ENCODE measurements around the gene PLXNB2.

DNA sequence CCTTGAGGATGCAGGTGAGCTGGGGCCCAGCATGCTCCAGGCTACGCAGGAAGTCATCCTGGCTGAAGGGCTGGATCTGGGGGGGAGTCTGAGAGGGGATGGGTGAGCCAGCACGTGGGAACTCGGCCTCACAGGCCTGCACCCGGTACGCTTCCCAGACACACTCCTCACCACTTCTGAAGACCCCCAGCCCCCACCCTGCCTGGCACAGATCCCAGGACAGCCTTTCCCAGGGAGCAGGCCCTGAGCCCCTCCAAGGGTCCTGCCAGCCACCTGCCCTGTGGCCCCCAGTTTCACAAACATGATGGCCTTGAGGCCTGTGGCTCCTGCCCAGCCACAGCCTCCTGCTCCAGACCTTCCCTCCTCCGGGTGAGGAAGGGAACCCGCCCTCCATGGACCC, 5.6 kb upstream of the PLXNB2 start:
- TF ChIP-seq, protein P1, sequence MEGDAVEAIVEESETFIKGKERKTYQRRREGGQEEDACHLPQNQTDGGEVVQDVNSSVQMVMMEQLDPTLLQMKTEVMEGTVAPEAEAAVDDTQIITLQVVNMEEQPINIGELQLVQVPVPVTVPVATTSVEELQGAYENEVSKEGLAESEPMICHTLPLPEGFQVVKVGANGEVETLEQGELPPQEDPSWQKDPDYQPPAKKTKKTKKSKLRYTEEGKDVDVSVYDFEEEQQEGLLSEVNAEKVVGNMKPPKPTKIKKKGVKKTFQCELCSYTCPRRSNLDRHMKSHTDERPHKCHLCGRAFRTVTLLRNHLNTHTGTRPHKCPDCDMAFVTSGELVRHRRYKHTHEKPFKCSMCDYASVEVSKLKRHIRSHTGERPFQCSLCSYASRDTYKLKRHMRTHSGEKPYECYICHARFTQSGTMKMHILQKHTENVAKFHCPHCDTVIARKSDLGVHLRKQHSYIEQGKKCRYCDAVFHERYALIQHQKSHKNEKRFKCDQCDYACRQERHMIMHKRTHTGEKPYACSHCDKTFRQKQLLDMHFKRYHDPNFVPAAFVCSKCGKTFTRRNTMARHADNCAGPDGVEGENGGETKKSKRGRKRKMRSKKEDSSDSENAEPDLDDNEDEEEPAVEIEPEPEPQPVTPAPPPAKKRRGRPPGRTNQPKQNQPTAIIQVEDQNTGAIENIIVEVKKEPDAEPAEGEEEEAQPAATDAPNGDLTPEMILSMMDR (IDR thresholded peaks at IDR 0.05) = no peak
- no peak for TF ChIP-seq POLR2A (IDR thresholded peaks at IDR 0.05)
